Lower lobe of right lung (tissue), 2 donors: ENCODE results near the gene DGKB. TPM values are rescaled to one million over a fixed set of nuclear protein-coding genes. Genes with fewer than 3 reads are reported as not detected.

Source experiments
- ATAC-seq, 2 donors: fragments of 200-7000 bp; cut with Tn5 transposase; one replicate each; pipeline ENCODE4 v1.9.1; 2020 to 2022; ENCODE audit warnings: mild to moderate bottlenecking in 2 of 2, moderate library complexity in 2 of 2
- DNase-seq: peaks from one replicate; pipeline ENCODE4 v3.0.0-alpha.2; 2020
- H3K27ac ChIP-seq: fragments of 200-600 bp; one replicate; pipeline ENCODE4 v1.8.0; 2022
- H3K27me3 ChIP-seq: fragments of 200-600 bp; one replicate; pipeline ENCODE4 v1.8.0; 2022; ENCODE audit warnings: low read depth
- H3K36me3 ChIP-seq: fragments of 200-600 bp; one replicate; pipeline ENCODE4 v1.8.0; 2022; ENCODE audit warnings: mild to moderate bottlenecking
- H3K4me1 ChIP-seq: fragments of 200-600 bp; one replicate; pipeline ENCODE4 v1.8.0; 2022
- H3K4me3 ChIP-seq: fragments of 200-600 bp; one replicate; pipeline ENCODE4 v1.8.0; 2022; ENCODE audit warnings: mild to moderate bottlenecking
- H3K9me3 ChIP-seq: fragments of 200-600 bp; one replicate; pipeline ENCODE4 v1.8.0; 2022
- intact Hi-C: fragments of 100-400 bp; cut with DNase I; formaldehyde crosslinking; loops from one replicate; pipeline ENCODE4 v1.11.0; 2022
- total RNA-seq: library from RNA; stranded (reverse); fragmentation: NEBNext Ultra II Directional; extraction: Animal tissue kit (Norgen Biotek cat#: 25700); gene quantifications from one replicate; pipeline ENCODE4 v1.2.1, GENCODE V29; 2021
- TF ChIP-seq, protein P1 (sequence below): fragments of 200-600 bp; IDR thresholded peaks from one replicate; pipeline ENCODE4 v1.8.0; 2022; ENCODE audit warnings: antibody characterized with exemption, mild to moderate bottlenecking
- donor health status: DM: no; HTN: yes; CAD: no; lungs with severe emphysema.

The DGKB gene
- total RNA-seq, 1 donor from 2014 or later: 0.09 TPM

DNA sequence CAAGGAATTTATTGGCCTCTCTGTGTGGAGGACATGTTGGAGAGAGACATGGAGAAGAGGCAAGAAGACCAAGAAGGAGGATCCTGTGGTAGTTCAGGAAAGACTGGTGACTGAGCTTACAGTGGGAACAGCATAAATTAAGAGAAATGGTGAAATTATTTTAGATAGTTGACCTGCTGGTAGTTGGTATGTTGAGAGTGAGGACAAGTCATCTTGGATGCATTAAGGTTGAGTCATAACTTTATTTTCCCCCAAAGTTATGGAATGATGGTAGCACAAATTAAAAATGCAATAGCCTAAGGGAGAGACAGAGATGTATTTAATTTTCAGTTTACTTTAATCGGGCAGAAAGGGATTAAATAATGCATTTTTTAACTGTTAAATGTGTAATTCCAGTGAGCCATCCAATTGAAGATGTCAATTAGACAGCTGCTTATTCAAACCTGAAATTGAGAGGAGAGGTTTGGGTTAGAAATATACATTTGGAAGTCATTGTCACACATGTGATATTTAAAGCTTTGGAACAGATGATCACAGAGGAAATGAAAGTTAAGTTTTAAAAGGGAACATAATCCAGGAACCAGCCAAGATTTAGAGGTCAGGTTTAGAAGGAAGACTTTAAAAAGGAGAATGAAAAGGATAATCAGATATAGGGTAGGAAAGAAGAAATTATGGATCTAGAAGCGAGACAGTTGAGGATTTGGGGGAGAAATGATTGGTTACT is 80.6 kb downstream of the DGKB start:
- intact Hi-C loops: no loop called here
- Histone ChIP-seq H3K27me3 (no peaks in the 10 kb centered on the region), H3K36me3 (no peaks in the 10 kb centered on the region), H3K4me3 (no peak overlapping the region), H3K9me3 (no peaks in the 10 kb centered on the region), H3K4me1 (no peaks in the 10 kb centered on the region), H3K27ac (no peak overlapping the region)
- ATAC-seq (no peak), DNase-seq (no peak)
- TF ChIP-seq, protein P1, sequence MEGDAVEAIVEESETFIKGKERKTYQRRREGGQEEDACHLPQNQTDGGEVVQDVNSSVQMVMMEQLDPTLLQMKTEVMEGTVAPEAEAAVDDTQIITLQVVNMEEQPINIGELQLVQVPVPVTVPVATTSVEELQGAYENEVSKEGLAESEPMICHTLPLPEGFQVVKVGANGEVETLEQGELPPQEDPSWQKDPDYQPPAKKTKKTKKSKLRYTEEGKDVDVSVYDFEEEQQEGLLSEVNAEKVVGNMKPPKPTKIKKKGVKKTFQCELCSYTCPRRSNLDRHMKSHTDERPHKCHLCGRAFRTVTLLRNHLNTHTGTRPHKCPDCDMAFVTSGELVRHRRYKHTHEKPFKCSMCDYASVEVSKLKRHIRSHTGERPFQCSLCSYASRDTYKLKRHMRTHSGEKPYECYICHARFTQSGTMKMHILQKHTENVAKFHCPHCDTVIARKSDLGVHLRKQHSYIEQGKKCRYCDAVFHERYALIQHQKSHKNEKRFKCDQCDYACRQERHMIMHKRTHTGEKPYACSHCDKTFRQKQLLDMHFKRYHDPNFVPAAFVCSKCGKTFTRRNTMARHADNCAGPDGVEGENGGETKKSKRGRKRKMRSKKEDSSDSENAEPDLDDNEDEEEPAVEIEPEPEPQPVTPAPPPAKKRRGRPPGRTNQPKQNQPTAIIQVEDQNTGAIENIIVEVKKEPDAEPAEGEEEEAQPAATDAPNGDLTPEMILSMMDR: no peak

- no peaks in the 10 kb centered on the region for H3K9me3 ChIP-seq
- H3K27ac ChIP-seq: no peak overlapping the region
- TF ChIP-seq, protein P1: no peak
- no peaks in the 10 kb centered on the region for H3K36me3 ChIP-seq
- H3K27me3 ChIP-seq: no peaks in the 10 kb centered on the region
- no peak overlapping the region for H3K4me3 ChIP-seq
- no peaks in the 10 kb centered on the region for H3K4me1 ChIP-seq
- no peak for ATAC-seq
- no peak for DNase-seq
- intact Hi-C loops: no loop called here
Observed at GRCh38 chr7:14818871-14819270, 83.7 kb downstream of the DGKB start.

- Histone ChIP-seq H3K36me3 (no peaks in the 10 kb centered on the region), H3K27me3 (no peaks in the 10 kb centered on the region), H3K9me3 (no peaks in the 10 kb centered on the region), H3K4me1 (no peaks in the 10 kb centered on the region), H3K27ac (no peak overlapping the region), H3K4me3 (no peak overlapping the region)
- intact Hi-C loops: no loop called here
- ATAC-seq: no peak
- DNase-seq: no peak
- TF ChIP-seq, protein P1: no peak
Observed at GRCh38 chr7:14817829-14818614, 84.5 kb downstream of the DGKB start.

- ATAC-seq: no peak
- Histone ChIP-seq H3K9me3 (no peaks in the 10 kb centered on the region), H3K4me1 (no peaks in the 10 kb centered on the region), H3K27ac (no peak overlapping the region), H3K36me3 (no peaks in the 10 kb centered on the region), H3K27me3 (no peaks in the 10 kb centered on the region), H3K4me3 (no peak overlapping the region)
- no peak for DNase-seq
- intact Hi-C loops: no loop called here
- TF ChIP-seq, protein P1: no peak
Observed at GRCh38 chr7:14807507-14807906, 95.0 kb downstream of the DGKB start.

DNA sequence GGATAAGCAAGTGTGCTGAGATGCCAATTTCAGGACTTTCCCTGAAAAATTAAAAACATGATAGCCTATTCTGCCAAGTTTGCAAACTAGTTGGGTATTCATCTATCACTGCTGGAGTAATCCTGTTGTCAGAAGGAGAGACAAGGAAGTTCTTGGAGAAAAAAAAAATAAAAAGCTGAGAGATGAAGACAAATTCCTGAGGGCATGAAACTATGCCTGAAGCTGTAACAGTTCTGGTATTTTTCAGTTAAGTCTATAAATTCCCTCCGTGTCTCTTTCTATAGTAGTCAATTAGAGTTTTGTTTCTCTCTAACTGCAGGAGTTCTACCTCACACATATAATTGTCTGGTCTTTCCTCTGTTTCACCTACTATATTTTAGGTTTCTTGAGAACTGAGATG is 95.7 kb downstream of the DGKB start:
- Histone ChIP-seq H3K36me3 (no peaks in the 10 kb centered on the region), H3K4me3 (no peak overlapping the region), H3K9me3 (no peaks in the 10 kb centered on the region), H3K4me1 (no peaks in the 10 kb centered on the region), H3K27ac (no peak overlapping the region), H3K27me3 (no peaks in the 10 kb centered on the region)
- TF ChIP-seq, protein P1: no peak
- no peak for ATAC-seq
- no peak for DNase-seq
- intact Hi-C loops: no loop called here
